Mesenchymal stem cell (in vitro differentiated cells and primary cell): Measurements from ENCODE around the gene RAD51B.

Source experiments
- DNase-seq: peaks from one replicate; pipeline ENCODE4 v3.0.0-alpha.2; 2013
- H2AFZ ChIP-seq: one replicate; pipeline ENCODE4 v1.6.1; 2013; ENCODE audit warnings: low read depth, mild to moderate bottlenecking, control low read depth, inconsistent platforms, low read length, moderate library complexity
- H2AK5ac ChIP-seq: 2 replicates; pipeline ENCODE4 v1.6.1; 2013; ENCODE audit warnings: low read length, moderate library complexity, mild to moderate bottlenecking, inconsistent platforms; ENCODE audit not compliant: severe bottlenecking
- H2BK120ac ChIP-seq: one replicate; pipeline ENCODE4 v1.6.1; 2013; ENCODE audit warnings: low read depth, mild to moderate bottlenecking, inconsistent platforms, low read length, moderate library complexity
- H2BK12ac ChIP-seq, 2 experiments: one replicate each; pipeline ENCODE4 v1.6.1; 2013; ENCODE audit warnings: inconsistent platforms in 2 of 2, low read length in 2 of 2, mild to moderate bottlenecking in 2 of 2, moderate library complexity in 2 of 2, control low read depth in 1 of 2
- H2BK15ac ChIP-seq: one replicate; pipeline ENCODE4 v1.6.1; 2013; ENCODE audit warnings: mild to moderate bottlenecking, low read depth, inconsistent platforms; ENCODE audit not compliant: poor library complexity, severe bottlenecking
- H2BK5ac ChIP-seq: 2 replicates; pipeline ENCODE4 v1.6.1; 2013; ENCODE audit warnings: low read depth, mild to moderate bottlenecking, low read length, control low read depth, inconsistent platforms; ENCODE audit not compliant: poor library complexity, severe bottlenecking
- H3K14ac ChIP-seq, 2 experiments: one replicate each; pipeline ENCODE4 v1.6.1; 2013; ENCODE audit warnings: inconsistent platforms in 2 of 2, low read length in 2 of 2, control low read depth in 1 of 2, mild to moderate bottlenecking in 1 of 2, moderate library complexity in 1 of 2
- H3K18ac ChIP-seq, 2 experiments: one replicate each; pipeline ENCODE4 v1.6.1; 2013; ENCODE audit warnings: inconsistent platforms in 2 of 2, low read length in 2 of 2, control low read depth in 1 of 2, low read depth in 1 of 2, mild to moderate bottlenecking in 1 of 2
- H3K23ac ChIP-seq, 2 experiments: one replicate each; pipeline ENCODE4 v1.6.1; 2013; ENCODE audit warnings: inconsistent platforms in 2 of 2, low read length in 2 of 2, mild to moderate bottlenecking in 2 of 2, moderate library complexity in 2 of 2, control low read depth in 1 of 2
- H3K27ac ChIP-seq: 2 replicates; pipeline ENCODE4 v1.5.1; 2013; ENCODE audit warnings: mild to moderate bottlenecking, moderate library complexity, low read length, control low read depth, inconsistent platforms; ENCODE audit not compliant: poor library complexity, severe bottlenecking
- H3K27me3 ChIP-seq, 2 experiments: 2 replicates each; pipeline versions ENCODE4 v1.6.1 to v1.7.0; 2013; ENCODE audit warnings: low read length in 2 of 2, mild to moderate bottlenecking in 2 of 2, moderate library complexity in 2 of 2, control low read depth in 1 of 2, inconsistent platforms in 1 of 2; ENCODE audit not compliant: control insufficient read depth in 1 of 2, insufficient read depth in 1 of 2
- H3K36me3 ChIP-seq, 2 experiments: 2 replicates each; pipeline versions ENCODE4 v1.6.1 to v1.7.0; 2013; ENCODE audit warnings: low read length in 2 of 2, control low read depth in 1 of 2, inconsistent platforms in 1 of 2, low read depth in 1 of 2, mild to moderate bottlenecking in 1 of 2; ENCODE audit not compliant: insufficient read depth in 2 of 2, control insufficient read depth in 1 of 2
- H3K4ac ChIP-seq, 2 experiments: one replicate each; pipeline ENCODE4 v1.6.1; 2013; ENCODE audit warnings: inconsistent platforms in 2 of 2, low read length in 2 of 2, mild to moderate bottlenecking in 2 of 2, moderate library complexity in 2 of 2, control low read depth in 1 of 2, low read depth in 1 of 2
- H3K4me1 ChIP-seq: 2 replicates; pipeline ENCODE4 v1.6.1; 2013; ENCODE audit warnings: low read depth, low read length, control low read depth; ENCODE audit not compliant: control insufficient read depth, insufficient read depth
- H3K4me2 ChIP-seq: 2 replicates; pipeline ENCODE4 v1.6.1; 2013; ENCODE audit warnings: low read length, mild to moderate bottlenecking, inconsistent platforms; ENCODE audit not compliant: poor library complexity, severe bottlenecking
- H3K4me3 ChIP-seq, 2 experiments: 2 replicates each; pipeline versions ENCODE4 v1.5.1 to v1.7.0; 2013; ENCODE audit warnings: low read length in 2 of 2, mild to moderate bottlenecking in 2 of 2, control low read depth in 1 of 2, low read depth in 1 of 2; ENCODE audit not compliant: insufficient read depth in 1 of 2
- H3K79me1 ChIP-seq: replicated peaks from 2 replicates; pipeline ENCODE4 v1.6.1; 2013; ENCODE audit warnings: mild to moderate bottlenecking, control low read depth, low read length, inconsistent platforms; ENCODE audit not compliant: poor library complexity, severe bottlenecking
- H3K9ac ChIP-seq: 2 replicates; pipeline ENCODE4 v1.7.0; 2013; ENCODE audit warnings: mild to moderate bottlenecking, low read length, moderate library complexity
- H3K9me3 ChIP-seq: 2 replicates; pipeline ENCODE4 v1.7.0; 2013; ENCODE audit warnings: mild to moderate bottlenecking, low read length; ENCODE audit not compliant: control insufficient read depth
- H4K8ac ChIP-seq: one replicate; pipeline ENCODE4 v1.6.1; 2013; ENCODE audit warnings: inconsistent platforms, mild to moderate bottlenecking, low read length, moderate library complexity
- H4K91ac ChIP-seq: one replicate; pipeline ENCODE4 v1.6.1; 2013; ENCODE audit warnings: mild to moderate bottlenecking, low read length, inconsistent platforms
- WGBS: methylation state at CpG from one replicate; pipeline ENCODE4 v1.1.7; 2013; ENCODE audit warnings: mixed read lengths; 5-methylcytosine and 5-hydroxymethylcytosine counted together

RAD51B gene

GRCh38 chr14:68322940-68323620, 503.5 kb downstream of the RAD51B start:
- Histone ChIP-seq H3K23ac (no peak overlapping the region), H3K36me3 (no peaks in the 10 kb centered on the region), H2BK120ac (peak overlapping the region; percentile 19), H4K8ac (no peak overlapping the region), H3K27me3 (no peaks in the 10 kb centered on the region), H3K4me1 (no peaks in the 10 kb centered on the region), H2AK5ac (no peak overlapping the region), H3K18ac (no peak overlapping the region), H2BK15ac (no peak overlapping the region), H3K4me2 (no peak overlapping the region), H3K9me3 (no peaks in the 10 kb centered on the region), H3K79me1 (no peaks in the 10 kb centered on the region), H4K91ac (no peak overlapping the region), H2BK5ac (no peak overlapping the region), H2AFZ (no peak overlapping the region), H3K4ac (peak overlapping the region in 1 of 2 experiments; percentile 41), H3K27ac (no peak overlapping the region), H3K4me3 (no peak overlapping the region), H2BK12ac (no peak overlapping the region), H3K9ac (no peak overlapping the region), H3K14ac (peak overlapping the region in 1 of 2 experiments; percentile 51)
- WGBS = 95% methylated on average over 2 of the region's 4 CpGs
- DNase-seq = no peak

GRCh38 chr14:68325267-68325807, 505.8 kb downstream of the RAD51B start:
- Histone ChIP-seq H3K36me3 (no peaks in the 10 kb centered on the region), H4K8ac (no peak overlapping the region), H3K27me3 (no peaks in the 10 kb centered on the region), H4K91ac (no peak overlapping the region), H3K4me3 (no peak overlapping the region), H3K79me1 (no peaks in the 10 kb centered on the region), H3K27ac (no peak overlapping the region), H2AK5ac (no peak overlapping the region), H2BK12ac (no peak overlapping the region), H3K4ac (no peak overlapping the region), H2AFZ (no peak overlapping the region), H2BK120ac (no peak overlapping the region), H3K4me1 (no peaks in the 10 kb centered on the region), H3K4me2 (no peak overlapping the region), H3K18ac (no peak overlapping the region), H2BK15ac (no peak overlapping the region), H3K9ac (no peak overlapping the region), H2BK5ac (no peak overlapping the region), H3K14ac (no peak overlapping the region), H3K9me3 (no peaks in the 10 kb centered on the region), H3K23ac (no peak overlapping the region)
- 96% methylated on average over 3 of the region's 5 CpGs for WGBS
- DNase-seq = no peak

- Histone ChIP-seq H3K4me3 (no peak overlapping the region), H3K36me3 (no peaks in the 10 kb centered on the region), H3K9me3 (no peaks in the 10 kb centered on the region), H2AFZ (no peak overlapping the region), H3K27ac (no peak overlapping the region), H2BK15ac (no peak overlapping the region), H2BK120ac (no peak overlapping the region), H3K4me1 (no peaks in the 10 kb centered on the region), H2BK12ac (no peak overlapping the region), H4K8ac (no peak overlapping the region), H3K27me3 (no peaks in the 10 kb centered on the region), H4K91ac (no peak overlapping the region), H3K18ac (no peak overlapping the region), H2AK5ac (no peak overlapping the region), H3K79me1 (no peaks in the 10 kb centered on the region), H3K4ac (no peak overlapping the region), H3K14ac (no peak overlapping the region), H3K23ac (no peak overlapping the region), H3K9ac (no peak overlapping the region), H3K4me2 (no peak overlapping the region), H2BK5ac (no peak overlapping the region)
- no peak for DNase-seq
- WGBS = 100% methylated on average over 2 of the region's 3 CpGs
Observed at GRCh38 chr14:68327231-68327630, 507.7 kb downstream of the RAD51B start.

- WGBS = 100% methylated on average over 3 of the region's 3 CpGs
Observed at GRCh38 chr14:68328509-68328908, 508.9 kb downstream of the RAD51B start.

More at GRCh38 chr14:68328509-68328908, 508.9 kb downstream of the RAD51B start:
- Histone ChIP-seq H2BK12ac (no peak overlapping the region), H2AFZ (no peak overlapping the region), H3K4me1 (no peaks in the 10 kb centered on the region), H3K4ac (no peak overlapping the region), H2BK120ac (no peak overlapping the region), H3K79me1 (no peaks in the 10 kb centered on the region), H3K9me3 (no peaks in the 10 kb centered on the region), H3K9ac (no peak overlapping the region), H3K36me3 (no peaks in the 10 kb centered on the region), H2BK5ac (no peak overlapping the region), H3K18ac (no peak overlapping the region), H3K27me3 (no peaks in the 10 kb centered on the region), H3K14ac (no peak overlapping the region), H2BK15ac (no peak overlapping the region), H2AK5ac (no peak overlapping the region), H3K4me2 (no peak overlapping the region), H3K4me3 (no peak overlapping the region), H4K8ac (no peak overlapping the region), H4K91ac (no peak overlapping the region), H3K27ac (no peak overlapping the region), H3K23ac (no peak overlapping the region)
- DNase-seq = no peak
